HepG2 (cell line): ENCODE data around the gene TNRC18. TPM values are rescaled to one million over a fixed set of nuclear protein-coding genes. Genes with fewer than 3 reads are reported as not detected.

ENCODE experiments used
- ATAC-seq: fragments of 200-7000 bp; cut with Tn5 transposase; 3 replicates; pipeline ENCODE4 v1.9.1; 2020; ENCODE audit warnings: mild to moderate bottlenecking, moderate library complexity
- BruUV-seq: library from RNA; stranded (reverse); fragments of 400-500 nt; replicated peaks from 2 replicates; lab custom pipeline; 2021; lab: Mats Ljungman, UMichigan
- CTCF ChIA-PET: fragments of 300-600 bp; formaldehyde crosslinking; extraction: SDS; loops from one replicate; lab custom pipeline; 2021; ENCODE audit warnings: low total read pairs, inconsistent platforms, low intra/inter-chr PET ratio; lab: Yijun Ruan, JAX
- POLR2A ChIA-PET: fragments of 350-600 bp; sonication (Branson Sonifier 250); formaldehyde crosslinking; loops from one replicate; lab custom pipeline; 2020; ENCODE audit warnings: antibody characterized with exemption, inconsistent platforms; lab: Yijun Ruan, JAX
- DNase-seq: peaks from one replicate; pipeline ENCODE4 v3.0.0-alpha.2; 2015; ENCODE audit warnings: low spot score
- FAIRE-seq: peaks from 3 replicates; lab custom pipeline; 2011; peaks lifted over from hg19 to GRCh38; lab: Jason Lieb, UNC
- H2AFZ ChIP-seq: one replicate; pipeline ENCODE4 v1.6.1; 2011; ENCODE audit warnings: low read length, inconsistent platforms
- H3K27ac ChIP-seq: fragments of 300-600 bp; 3 replicates; pipeline ENCODE4 v1.8.0; 2011; ENCODE audit warnings: mixed run types, mild to moderate bottlenecking, mixed read lengths, low read length, inconsistent platforms; ENCODE audit not compliant: insufficient read depth; ENCODE audit errors: extremely low read length
- H3K27me3 ChIP-seq, 2 experiments: fragments of 200-600 bp in 1 of 2; 2 replicates in 1 of 2; 3 replicates in 1 of 2; pipeline versions ENCODE4 v1.6.0 to v1.8.0; 2011; ENCODE audit warnings: low read length in 2 of 2, mild to moderate bottlenecking in 2 of 2, moderate library complexity in 2 of 2, inconsistent platforms in 1 of 2; ENCODE audit not compliant: insufficient read depth in 2 of 2, control insufficient read depth in 1 of 2
- H3K36me3 ChIP-seq, 2 experiments: fragments of 200-600 bp in 1 of 2; replicated peaks in 1 of 2; 2 replicates in 1 of 2; 3 replicates in 1 of 2; pipeline versions ENCODE4 v1.5.1 to v1.8.0; 2011; ENCODE audit warnings: low read length in 2 of 2, inconsistent platforms in 1 of 2; ENCODE audit not compliant: insufficient read depth in 2 of 2, control insufficient read depth in 1 of 2
- H3K4me1 ChIP-seq: 2 replicates; pipeline ENCODE4 v1.5.1; 2012; ENCODE audit warnings: low read length, inconsistent platforms; ENCODE audit not compliant: insufficient read depth
- H3K4me2 ChIP-seq: 2 replicates; pipeline ENCODE4 v1.6.0; 2011; ENCODE audit warnings: low read depth, low read length, inconsistent platforms
- H3K4me3 ChIP-seq, 3 experiments: fragments of 200-600 bp in 1 of 3; sonication (generic), shearing (Covaris generic) in 1 of 3; replicated peaks in 1 of 3; 2 replicates each; pipeline ENCODE4 v1.5.1; 2011 to 2016; ENCODE audit warnings: low read length in 3 of 3, inconsistent platforms in 2 of 3, low read depth in 2 of 3, mild to moderate bottlenecking in 2 of 3, control low read depth in 1 of 3, mixed read lengths in 1 of 3; ENCODE audit not compliant: insufficient read depth in 1 of 3
- H3K79me2 ChIP-seq: one replicate; pipeline ENCODE4 v1.6.1; 2011; ENCODE audit warnings: low read length, inconsistent platforms; ENCODE audit not compliant: insufficient read depth
- H3K9ac ChIP-seq: 2 replicates; pipeline ENCODE4 v1.6.0; 2011; ENCODE audit warnings: mild to moderate bottlenecking, low read depth, low read length, inconsistent platforms; ENCODE audit not compliant: insufficient read depth
- H3K9me3 ChIP-seq: 2 replicates; pipeline ENCODE4 v1.5.1; 2012; ENCODE audit warnings: mild to moderate bottlenecking, low read length
- H4K20me1 ChIP-seq: 2 replicates; pipeline ENCODE4 v1.6.0; 2011; ENCODE audit warnings: inconsistent platforms, mild to moderate bottlenecking, low read length, moderate library complexity; ENCODE audit not compliant: insufficient read depth
- AGO2 ChIP-seq: fragments of 200-400 bp; formaldehyde crosslinking; optimal IDR thresholded peaks from 2 replicates; pipeline ENCODE3; 2017; ENCODE audit warnings: mild to moderate bottlenecking, low read depth, low read length, moderate library complexity
- PAF1 ChIP-seq: IDR thresholded peaks from 2 replicates; pipeline ENCODE4 v1.6.1; 2016; ENCODE audit warnings: missing genetic modification reagents, missing compliant biosample characterization
- POLR2G ChIP-seq: fragments of 200-400 bp; formaldehyde crosslinking; IDR thresholded peaks from 2 replicates; pipeline ENCODE4 v1.6.1; 2018; ENCODE audit warnings: mild to moderate bottlenecking, low read depth, low read length, moderate library complexity
- TEAD3 ChIP-seq: optimal IDR thresholded peaks from 2 replicates; pipeline ENCODE3; 2016; ENCODE audit warnings: borderline replicate concordance
- ZBTB38 ChIP-seq: sonication (generic); formaldehyde crosslinking; IDR thresholded peaks from 2 replicates; pipeline ENCODE4 v1.5.1; 2020; ENCODE audit warnings: mild to moderate bottlenecking, missing genetic modification reagents
- ZBTB8A ChIP-seq: sonication (generic); formaldehyde crosslinking; IDR thresholded peaks from 2 replicates; pipeline ENCODE4 v1.4.0; 2020; ENCODE audit warnings: mild to moderate bottlenecking, low read depth, missing genetic modification reagents, borderline replicate concordance
- ZFX ChIP-seq: sonication (generic); formaldehyde crosslinking; IDR thresholded peaks from 2 replicates; pipeline ENCODE4 v1.4.0; 2020; ENCODE audit warnings: mild to moderate bottlenecking, low read depth, missing genetic modification reagents, moderate library complexity
- ZNF121 ChIP-seq: sonication (generic); formaldehyde crosslinking; IDR thresholded peaks from 2 replicates; pipeline ENCODE4 v1.5.0; 2020; ENCODE audit warnings: mild to moderate bottlenecking, missing genetic modification reagents
- ZNF543 ChIP-seq: sonication (generic); formaldehyde crosslinking; IDR thresholded peaks from 2 replicates; pipeline ENCODE4 v1.4.0; 2020; ENCODE audit warnings: mild to moderate bottlenecking, missing genetic modification reagents
- ZNF687 ChIP-seq: sonication (generic); formaldehyde crosslinking; IDR thresholded peaks from 2 replicates; pipeline ENCODE4 v1.5.1; 2020; ENCODE audit warnings: mild to moderate bottlenecking, missing genetic modification reagents, moderate library complexity
- WGBS: methylation state at CpG from one replicate; pipeline ENCODE4 v1.1.6; 2017; ENCODE audit warnings: low lambda C conversion rate; 5-methylcytosine and 5-hydroxymethylcytosine counted together
- in situ Hi-C: cut with HindIII; loops from 2 replicates; pipeline ENCODE4 v1.10.0; 2017; ENCODE audit warnings: low pct_unique_long_range_greater_than_20kb; ENCODE audit not compliant: extremely low pct_ligation_motif_present
- intact Hi-C: fragments of 100-400 bp; cut with micrococcal nuclease; formaldehyde crosslinking; loops from one replicate; pipeline ENCODE4 v1.10.0; 2022; ENCODE audit not compliant: unreplicated experiment
- polyA plus RNA-seq, 8 experiments: library from polyadenylated mRNA; depleted of rRNA in 3 of 8; stranded (reverse) in 7 of 8; unstranded in 1 of 8; fragments of >200 nt; fragmentation: Illumina TruSeq in 4 of 8; extraction: Trizol in 4 of 8; gene quantifications; 2 replicates each; pipeline versions ENCODE4 v1.2.1 to v1.2.3, GENCODE V29; 2011 to 2016; ENCODE audit warnings: low read depth in 4 of 8, missing spikeins in 1 of 8, mixed read lengths in 1 of 8; ENCODE audit not compliant: insufficient read depth in 1 of 8
- total RNA-seq, 5 experiments: library from RNA; depleted of rRNA; stranded (reverse); fragments of >200 nt; fragmentation: Illumina TruSeq; extraction: Trizol; gene quantifications; 2 replicates each; pipeline ENCODE4 v1.2.3, GENCODE V29; 2016; ENCODE audit warnings: low read depth in 1 of 5

TNRC18 gene
- total and polyA plus RNA-seq, 2 of the 13 experiments (the other 11 are each of a cell fraction or from before 2014, with no cell fraction given), result 11.7 to 17.4 TPM

- 81% methylated on average over 11 of the region's 12 CpGs for WGBS
- Histone ChIP-seq H3K27ac (no peak overlapping the region), H3K4me1 (peaks cover 58% of the 10 kb centered on the region), H3K9me3 (peaks cover 13% of the 10 kb centered on the region; the same call in 1 of the 2 replicates), H4K20me1 (peaks cover 16% of the 10 kb centered on the region; the same call in 1 of the 2 replicates), H3K4me2 (no peak overlapping the region; the same call in 1 of the 2 replicates), H3K4me3 (no peak overlapping the region), H3K9ac (no peak overlapping the region), H2AFZ (no peak overlapping the region), H3K79me2 (peaks cover 8% of the 10 kb centered on the region), H3K27me3 (no peaks in the 10 kb centered on the region), H3K36me3 (peaks cover 0 to 4% of the 10 kb centered on the region in 2 experiments; a peak in 1 of 5 replicates)
- CTCF ChIA-PET, result no interaction called here
- ATAC-seq, result no peak; the same call in 2 of the 3 replicates
- intact Hi-C loops, result no loop called here
- DNase-seq, result no peak
- TF ChIP-seq ZNF543 (CRISPR knock-in tag), result no peak
- TF ChIP-seq ZFX (CRISPR knock-in tag), result 0 out of 2 replicates have a peak, but pooled peaks have one; percentile 24
- TF ChIP-seq PAF1 (CRISPR knock-in tag), result peak; percentile 34; the same call in 1 of the 2 replicates
- TF ChIP-seq ZBTB38 (CRISPR knock-in tag), result 0 out of 2 replicates have a peak, but pooled peaks have one; percentile 45
- peak; percentile 4; the same call in 1 of the 2 replicates for TF ChIP-seq POLR2G
- peak; percentile 55 for TF ChIP-seq AGO2
- peak; percentile 54 for TF ChIP-seq ZNF687 (CRISPR knock-in tag)
- TF ChIP-seq TEAD3 (CRISPR knock-in tag), result peak; percentile 16
- no peak for TF ChIP-seq ZBTB8A
- TF ChIP-seq ZNF121, result peak; percentile 50; the same call in 1 of the 2 replicates
- no TSS peak for BruUV-seq
- no peak for FAIRE-seq
- POLR2A ChIA-PET, result interaction anchor here (0.8 kb wide), 1 partner anchor 27 kb away, joined by 3 read pairs; no protein-coding TSS in a partner anchor
- in situ Hi-C loops, result no loop called here
Observed at GRCh38 chr7:5435291-5436002, 11.8 kb upstream of the TNRC18 start.
